ENCODE measurements around the gene CYP2R1. TPM values are rescaled to one million over a fixed set of nuclear protein-coding genes. Genes with fewer than 3 reads are reported as not detected.

CYP2R1 gene
- 10 to 100 TPM; 13.3 to 18.6 (median 14.7) TPM for total RNA-seq
- 10 to 100 TPM; 18.2 to 19.1 TPM for polyA plus RNA-seq
- total RNA-seq, result 16.4 reads per million, percentile 46 among the genes with 10 or more reads in this experiment

DNA sequence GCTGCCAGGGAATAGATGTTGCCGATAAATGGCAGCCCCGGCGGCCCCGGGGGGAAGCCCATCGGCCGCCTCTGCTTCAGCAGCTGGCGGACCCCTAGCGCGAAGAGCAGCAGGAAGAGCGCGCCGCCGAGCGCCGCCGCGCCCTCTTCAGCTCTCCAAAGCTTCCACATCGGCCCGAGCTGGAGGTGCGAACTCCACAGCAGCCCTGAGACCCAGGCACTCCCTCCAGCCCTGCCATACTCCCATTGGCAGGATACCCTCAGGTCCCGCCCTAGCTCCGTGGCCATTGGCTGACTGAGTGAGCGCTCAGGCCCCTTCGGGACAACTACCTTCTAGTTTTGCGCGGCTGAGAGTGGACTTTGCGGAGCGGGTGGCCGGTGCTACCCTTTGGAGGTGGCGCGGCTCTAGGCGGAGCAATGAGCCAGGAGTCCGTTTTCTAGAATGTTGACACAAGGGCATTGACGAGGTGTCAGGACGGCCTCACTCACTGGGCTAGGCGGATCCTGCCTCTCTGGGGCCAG is at the start of gene CYP2R1:
Gene CYP2R1, minus strand, starts transcription at position 196 of the 521 bp plus-strand sequence. Its CDS starts 26 bp downstream, at position 170.
- peak within 1 kb of the TSS; percentile 88 to 99 (median 96) for H3K4me3 Mint-ChIP-seq
- no peaks in the 10 kb centered on the region for H3K27me3 Mint-ChIP-seq
- Histone ChIP-seq H3K4me3 (ENCODE audit: low read length) (peak within 1 kb of the TSS; percentile 83), H3K27me3 (ENCODE audit: control insufficient read depth in 2 of 2, insufficient read depth in 2 of 2, low read length in 2 of 2) (no peaks in the 10 kb centered on the region), H3K9me3 (ENCODE audit: control insufficient read depth in 2 of 3, low read length in 3 of 3) (no peaks in the 10 kb centered on the region), H3K4me1 (ENCODE audit: control insufficient read depth in 2 of 2, insufficient read depth in 2 of 2, low read length in 2 of 2) (peaks cover 3 to 27% of the 10 kb centered on the region in 2 donors), H3K27ac (ENCODE audit: low read depth, low read length) (peak within 1 kb of the TSS; percentile 80), H3K36me3 (ENCODE audit: control insufficient read depth in 2 of 3, insufficient read depth in 3 of 3, low read length in 3 of 3) (no peaks in the 10 kb centered on the region)
- H3K4me1 Mint-ChIP-seq, result peaks cover 17 to 66% (median 44%) of the 10 kb centered on the region in 7 donors
- ChIA-PET CTCF (interaction anchor here (0.5 to 2.4 kb wide), 7 partner anchors 8 to 426 kb away, joined by 3 to 23 read pairs (median 4); no protein-coding TSS in a partner anchor), POLR2A (interaction anchor here (0.5 to 3.6 kb wide), 21 partner anchors 9 to 1023 kb away, joined by 3 to 22 read pairs (median 4); partner anchors contain the start of genes COPB1 and PSMA1)
- H3K36me3 Mint-ChIP-seq, result peaks cover 0 to 21% (median 0%) of the 10 kb centered on the region in 5 donors
- peaks cover 0 to 5% (median 0%) of the 10 kb centered on the region in 11 donors for H3K9me3 Mint-ChIP-seq
- DNase-seq, result peak in 8 of 9 donors; percentile 76 to 91 (median 89)
- H3K27ac Mint-ChIP-seq, result peak within 1 kb of the TSS; percentile 91 to 98 (median 96)
- intact Hi-C loops (cut with micrococcal nuclease), result loop anchor here (1.0 to 10.0 kb wide), 7 partner anchors 8 to 1225 kb away; partner anchors contain the start of genes FAR1 (in 1 of the 2) and RRAS2 (in 1 of the 2)
- ATAC-seq, result peak; percentile 93

- ChIA-PET POLR2A (no interaction called here), CTCF (no interaction called here)
- H3K27ac Mint-ChIP-seq, result no peak overlapping the region
Measured at GRCh38 chr11:14938936-14939335, 46.9 kb upstream of the CYP2R1 start.

DNA sequence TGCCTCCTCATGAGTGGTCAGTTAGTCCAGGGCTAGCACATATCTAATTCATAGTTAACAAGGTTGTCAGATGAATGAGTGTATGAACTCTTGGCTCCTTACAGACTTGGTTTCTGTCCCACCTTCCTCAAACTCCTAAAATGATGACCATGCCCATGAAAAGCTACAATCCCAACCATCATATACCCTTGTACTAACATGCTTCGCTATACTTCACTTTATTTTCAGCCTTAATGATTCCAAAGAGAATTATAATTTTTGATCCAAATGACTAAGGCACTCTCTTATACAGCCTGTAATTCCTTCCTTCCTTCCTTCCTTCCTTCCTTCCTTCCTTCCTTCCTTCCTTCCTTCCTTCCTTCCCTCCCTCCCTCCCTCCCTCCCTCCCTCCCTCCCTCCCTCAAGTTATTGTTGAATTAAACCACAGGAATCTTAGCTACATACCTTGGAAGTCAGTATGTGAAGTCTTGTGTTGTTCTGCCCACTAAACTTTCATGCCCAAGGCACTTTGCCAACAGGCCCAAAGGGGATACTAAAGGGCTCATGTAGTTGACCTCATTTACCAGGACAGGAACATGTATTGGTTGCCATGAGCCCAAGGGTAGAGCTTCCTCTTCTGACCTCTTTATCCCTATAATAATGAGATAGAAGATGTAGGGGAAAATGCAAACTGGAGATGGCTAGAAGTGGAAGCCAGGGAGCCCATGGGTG is 42.8 kb upstream of the CYP2R1 start:
- H3K4me1 Mint-ChIP-seq, result no peaks in the 10 kb centered on the region
- no peaks in the 10 kb centered on the region for H3K9me3 ChIP-seq (ENCODE audit: control insufficient read depth in 2 of 3, low read length in 3 of 3)
- no peak overlapping the region for H3K27ac ChIP-seq (ENCODE audit: low read depth, low read length)
- DNase-seq, result no peak
- intact Hi-C loops (cut with micrococcal nuclease), result no loop called here
- no peak for ATAC-seq
- H3K27ac Mint-ChIP-seq, result no peak overlapping the region
- H3K4me1 ChIP-seq (ENCODE audit: control insufficient read depth in 2 of 2, insufficient read depth in 2 of 2, low read length in 2 of 2), result no peaks in the 10 kb centered on the region
- H3K36me3 ChIP-seq (ENCODE audit: control insufficient read depth in 2 of 3, insufficient read depth in 3 of 3, low read length in 3 of 3), result no peaks in the 10 kb centered on the region
- ChIA-PET CTCF (no interaction called here), POLR2A (no interaction called here)
- H3K4me3 Mint-ChIP-seq, result no peak overlapping the region
- no peaks in the 10 kb centered on the region for H3K27me3 ChIP-seq (ENCODE audit: control insufficient read depth in 2 of 2, insufficient read depth in 2 of 2, low read length in 2 of 2)
- no peaks in the 10 kb centered on the region for H3K27me3 Mint-ChIP-seq
- no peak overlapping the region for H3K4me3 ChIP-seq (ENCODE audit: low read length)
- H3K9me3 Mint-ChIP-seq, result peaks cover 0 to 7% (median 0%) of the 10 kb centered on the region in 11 donors
- peaks cover 7 to 30% (median 26%) of the 10 kb centered on the region in 5 donors for H3K36me3 Mint-ChIP-seq

More at GRCh38 chr11:14938936-14939335, 46.9 kb upstream of the CYP2R1 start:
- ATAC-seq, result no peak
- H3K9me3 ChIP-seq (ENCODE audit: control insufficient read depth in 2 of 3, low read length in 3 of 3), result no peaks in the 10 kb centered on the region
- no peaks in the 10 kb centered on the region for H3K27me3 ChIP-seq (ENCODE audit: control insufficient read depth in 2 of 2, insufficient read depth in 2 of 2, low read length in 2 of 2)
- Mint-ChIP-seq H3K4me1 (peaks cover 0 to 1% (median 0%) of the 10 kb centered on the region in 7 donors), H3K27me3 (no peaks in the 10 kb centered on the region), H3K36me3 (peaks cover 3 to 26% (median 20%) of the 10 kb centered on the region in 5 donors), H3K9me3 (peaks cover 0 to 7% (median 0%) of the 10 kb centered on the region in 11 donors), H3K4me3 (no peak overlapping the region)
- no peaks in the 10 kb centered on the region for H3K4me1 ChIP-seq (ENCODE audit: control insufficient read depth in 2 of 2, insufficient read depth in 2 of 2, low read length in 2 of 2)
- no peak for DNase-seq
- no peaks in the 10 kb centered on the region for H3K36me3 ChIP-seq (ENCODE audit: control insufficient read depth in 2 of 3, insufficient read depth in 3 of 3, low read length in 3 of 3)
- intact Hi-C loops (cut with micrococcal nuclease), result no loop called here
- no peak overlapping the region for H3K4me3 ChIP-seq (ENCODE audit: low read length)
- no peak overlapping the region for H3K27ac ChIP-seq (ENCODE audit: low read depth, low read length)

DNA sequence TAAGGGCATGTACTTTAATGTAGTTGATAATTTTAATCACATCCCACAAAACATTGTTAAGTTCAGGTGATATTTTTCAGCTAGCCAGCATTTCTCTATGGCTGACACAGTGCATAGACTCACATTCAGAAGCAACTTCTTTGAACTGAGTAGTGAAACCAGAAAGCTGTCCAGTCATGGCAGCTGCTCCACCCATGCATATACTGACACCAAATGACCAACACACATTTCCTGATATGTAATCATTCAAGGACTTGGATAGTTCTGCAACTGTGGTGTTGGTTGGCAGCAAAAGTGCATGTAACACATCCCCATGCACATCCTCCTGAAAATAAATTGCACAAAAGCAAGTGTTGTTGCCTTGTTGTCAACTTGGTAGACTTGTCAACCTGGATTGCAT is 40.4 kb upstream of the CYP2R1 start:
- H3K4me1 ChIP-seq (ENCODE audit: control insufficient read depth in 2 of 2, insufficient read depth in 2 of 2, low read length in 2 of 2), result no peaks in the 10 kb centered on the region
- ATAC-seq, result no peak
- no peak overlapping the region for H3K27ac ChIP-seq (ENCODE audit: low read depth, low read length)
- intact Hi-C loops (cut with micrococcal nuclease), result no loop called here
- no peaks in the 10 kb centered on the region for H3K9me3 ChIP-seq (ENCODE audit: control insufficient read depth in 2 of 3, low read length in 3 of 3)
- peaks cover 9 to 32% (median 23%) of the 10 kb centered on the region in 5 donors for H3K36me3 Mint-ChIP-seq
- POLR2A ChIA-PET, result no interaction called here
- no peaks in the 10 kb centered on the region for H3K4me1 Mint-ChIP-seq
- no peaks in the 10 kb centered on the region for H3K27me3 ChIP-seq (ENCODE audit: control insufficient read depth in 2 of 2, insufficient read depth in 2 of 2, low read length in 2 of 2)
- no peak overlapping the region for H3K4me3 Mint-ChIP-seq
- no peaks in the 10 kb centered on the region for H3K27me3 Mint-ChIP-seq
- CTCF ChIA-PET, result no interaction called here
- no peak overlapping the region for H3K4me3 ChIP-seq (ENCODE audit: low read length)
- H3K27ac Mint-ChIP-seq, result no peak overlapping the region
- H3K36me3 ChIP-seq (ENCODE audit: control insufficient read depth in 2 of 3, insufficient read depth in 3 of 3, low read length in 3 of 3), result no peaks in the 10 kb centered on the region
- DNase-seq, result no peak
- H3K9me3 Mint-ChIP-seq, result peaks cover 0 to 14% (median 6%) of the 10 kb centered on the region in 11 donors

DNA sequence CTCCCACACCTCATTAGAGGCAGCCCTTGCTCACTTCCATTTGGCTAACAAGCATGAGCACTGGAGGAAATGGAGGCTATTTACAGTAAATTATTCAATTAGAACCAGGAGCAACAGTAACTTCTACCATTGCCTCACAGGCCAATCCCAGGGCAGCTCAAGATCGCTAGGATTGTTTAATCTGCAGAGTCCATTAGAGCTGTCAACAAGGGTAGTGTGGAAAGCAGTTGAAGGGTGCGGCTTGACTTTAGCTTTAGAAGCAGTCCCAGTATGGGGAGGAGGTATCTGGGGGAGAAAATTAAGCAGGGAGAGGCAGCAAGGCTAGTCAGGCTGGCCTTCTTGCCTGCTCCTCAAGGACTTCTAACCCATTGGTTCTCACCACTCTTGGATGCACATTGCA is 38.3 kb upstream of the CYP2R1 start:
- Histone ChIP-seq H3K9me3 (ENCODE audit: control insufficient read depth in 2 of 3, low read length in 3 of 3) (no peaks in the 10 kb centered on the region), H3K27me3 (ENCODE audit: control insufficient read depth in 2 of 2, insufficient read depth in 2 of 2, low read length in 2 of 2) (no peaks in the 10 kb centered on the region), H3K4me1 (ENCODE audit: control insufficient read depth in 2 of 2, insufficient read depth in 2 of 2, low read length in 2 of 2) (no peaks in the 10 kb centered on the region), H3K27ac (ENCODE audit: low read depth, low read length) (no peak overlapping the region), H3K36me3 (ENCODE audit: control insufficient read depth in 2 of 3, insufficient read depth in 3 of 3, low read length in 3 of 3) (no peaks in the 10 kb centered on the region), H3K4me3 (ENCODE audit: low read length) (no peak overlapping the region)
- no peaks in the 10 kb centered on the region for H3K27me3 Mint-ChIP-seq
- CTCF ChIA-PET, result interaction anchor here (0.6 kb wide), 1 partner anchor 22 kb away, joined by 3 read pairs; no protein-coding TSS in a partner anchor
- DNase-seq (no peak), ATAC-seq (no peak)
- H3K36me3 Mint-ChIP-seq, result peaks cover 9 to 46% (median 19%) of the 10 kb centered on the region in 5 donors
- POLR2A ChIA-PET, result no interaction called here
- H3K4me3 Mint-ChIP-seq, result no peak overlapping the region
- H3K27ac Mint-ChIP-seq, result no peak overlapping the region
- intact Hi-C loops (cut with micrococcal nuclease), result no loop called here
- peaks cover 0 to 14% (median 6%) of the 10 kb centered on the region in 11 donors for H3K9me3 Mint-ChIP-seq
- H3K4me1 Mint-ChIP-seq, result no peaks in the 10 kb centered on the region

- Histone ChIP-seq H3K9me3 (ENCODE audit: control insufficient read depth in 2 of 3, low read length in 3 of 3) (no peaks in the 10 kb centered on the region), H3K27me3 (ENCODE audit: control insufficient read depth in 2 of 2, insufficient read depth in 2 of 2, low read length in 2 of 2) (no peaks in the 10 kb centered on the region), H3K27ac (ENCODE audit: low read depth, low read length) (no peak overlapping the region), H3K4me1 (ENCODE audit: control insufficient read depth in 2 of 2, insufficient read depth in 2 of 2, low read length in 2 of 2) (no peaks in the 10 kb centered on the region), H3K4me3 (ENCODE audit: low read length) (no peak overlapping the region), H3K36me3 (ENCODE audit: control insufficient read depth in 2 of 3, insufficient read depth in 3 of 3, low read length in 3 of 3) (no peaks in the 10 kb centered on the region)
- ChIA-PET CTCF (no interaction called here), POLR2A (interaction anchor here (0.7 kb wide), 1 partner anchor 27 kb away, joined by 3 read pairs; no protein-coding TSS in a partner anchor)
- no peak for DNase-seq
- Mint-ChIP-seq H3K27ac (no peak overlapping the region), H3K9me3 (peaks cover 0 to 14% (median 6%) of the 10 kb centered on the region in 11 donors), H3K36me3 (peaks cover 5 to 38% (median 17%) of the 10 kb centered on the region in 5 donors), H3K4me1 (no peaks in the 10 kb centered on the region), H3K27me3 (no peaks in the 10 kb centered on the region), H3K4me3 (no peak overlapping the region)
- intact Hi-C loops (cut with micrococcal nuclease), result no loop called here
- ATAC-seq, result no peak
Measured at GRCh38 chr11:14927146-14927545, 35.1 kb upstream of the CYP2R1 start.
